K562 (cell line): ENCODE results near the gene PGAP3. TPM values are rescaled to one million over a fixed set of nuclear protein-coding genes. Genes with fewer than 3 reads are reported as not detected.

ENCODE experiments used
- ATAC-seq: fragments of 200-7000 bp; cut with Tn5 transposase; 3 replicates; pipeline ENCODE4 v1.9.1; 2020; ENCODE audit warnings: moderate library complexity
- BruUV-seq: library from RNA; stranded (reverse); fragments of 400-500 nt; replicated peaks from 2 replicates; lab custom pipeline; 2021; lab: Mats Ljungman, UMichigan
- CTCF ChIA-PET: fragments of 300-600 bp; formaldehyde crosslinking; extraction: SDS; loops from one replicate; lab custom pipeline; 2021; ENCODE audit warnings: low intra/inter-chr PET ratio; lab: Yijun Ruan, JAX
- POLR2A ChIA-PET: fragments of 300-600, 350-650 bp; sonication (Branson Sonifier 250); formaldehyde crosslinking; extraction: SDS; loops from one replicate; lab custom pipeline; 2021; ENCODE audit warnings: antibody characterized with exemption, inconsistent platforms; lab: Yijun Ruan, JAX
- DNase-seq, 4 experiments: peaks; one replicate each; pipeline versions ENCODE4 v3.0.0 to v3.0.0-alpha.2; 2011 to 2018; ENCODE audit warnings: low spot score in 3 of 4, mixed read lengths in 3 of 4; ENCODE audit errors: extremely low read depth in 1 of 4
- FAIRE-seq: peaks from 2 replicates; lab custom pipeline; 2011; peaks lifted over from hg19 to GRCh38; lab: Jason Lieb, UNC
- H2AFZ ChIP-seq: 2 replicates; pipeline ENCODE4 v1.6.0; 2011; ENCODE audit warnings: low read depth, low read length, control low read depth, inconsistent platforms
- H3K27ac ChIP-seq: fragments of 200-600 bp; 3 replicates; pipeline ENCODE4 v1.8.0; 2011; ENCODE audit warnings: low read depth, mild to moderate bottlenecking, control low read depth, inconsistent platforms, low read length, moderate library complexity, mixed read lengths; ENCODE audit errors: extremely low read depth
- H3K27me3 ChIP-seq, 2 experiments: fragments of 300-600 bp in 1 of 2; 2 replicates in 1 of 2; 3 replicates in 1 of 2; pipeline versions ENCODE4 v1.6.0 to v1.8.0; 2011; ENCODE audit warnings: inconsistent platforms in 2 of 2, low read length in 2 of 2, mild to moderate bottlenecking in 1 of 2, mixed read lengths in 1 of 2, moderate library complexity in 1 of 2; ENCODE audit not compliant: control insufficient read depth in 2 of 2, insufficient read depth in 2 of 2
- H3K36me3 ChIP-seq: fragments of 300-600 bp; 3 replicates; pipeline ENCODE4 v1.8.0; 2011; ENCODE audit warnings: mild to moderate bottlenecking, low read length, inconsistent platforms; ENCODE audit not compliant: control insufficient read depth, insufficient read depth
- H3K4me1 ChIP-seq, 2 experiments: fragments of 200-600 bp in 1 of 2; replicated peaks in 1 of 2; 2 replicates in 1 of 2; 3 replicates in 1 of 2; pipeline versions ENCODE4 v1.5.1 to v1.8.0; 2011; ENCODE audit warnings: inconsistent platforms in 2 of 2, low read length in 2 of 2, mild to moderate bottlenecking in 1 of 2, mixed read lengths in 1 of 2, moderate library complexity in 1 of 2; ENCODE audit not compliant: control insufficient read depth in 2 of 2, insufficient read depth in 2 of 2
- H3K4me2 ChIP-seq: 2 replicates; pipeline ENCODE4 v1.6.1; 2011; ENCODE audit warnings: low read length, control low read depth, inconsistent platforms, mixed read lengths; ENCODE audit not compliant: insufficient read depth
- H3K4me3 ChIP-seq: fragments of 200-600 bp; sonication (generic), shearing (Covaris generic); 2 replicates; pipeline ENCODE4 v1.5.1; 2016; ENCODE audit warnings: control low read depth, inconsistent platforms
- H3K79me2 ChIP-seq: fragments of 200-600 bp; 3 replicates; pipeline ENCODE4 v1.8.0; 2011; ENCODE audit warnings: low read length, inconsistent platforms; ENCODE audit not compliant: control insufficient read depth, insufficient read depth
- H3K9ac ChIP-seq, 2 experiments: 2 replicates each; pipeline versions ENCODE4 v1.6.0 to v1.6.1; 2011; ENCODE audit warnings: low read depth in 2 of 2, low read length in 2 of 2, control low read depth in 1 of 2, inconsistent platforms in 1 of 2, mild to moderate bottlenecking in 1 of 2, mixed read lengths in 1 of 2; ENCODE audit not compliant: insufficient read depth in 1 of 2
- H3K9me1 ChIP-seq: one replicate; pipeline ENCODE4 v1.6.0; 2011; ENCODE audit warnings: inconsistent platforms, mild to moderate bottlenecking, low read length, moderate library complexity; ENCODE audit not compliant: control insufficient read depth, insufficient read depth
- H3K9me3 ChIP-seq: replicated peaks from 2 replicates; pipeline ENCODE4 v1.5.1; 2011; ENCODE audit warnings: low read depth, low read length, inconsistent platforms; ENCODE audit not compliant: control insufficient read depth, insufficient read depth
- H4K20me1 ChIP-seq: replicated peaks from 2 replicates; pipeline ENCODE4 v1.6.1; 2011; ENCODE audit warnings: low read length, inconsistent platforms, mixed read lengths; ENCODE audit not compliant: control insufficient read depth, insufficient read depth
- POLR3A ChIP-seq: IDR thresholded peaks from 2 replicates; pipeline ENCODE4 v1.6.1; 2011; ENCODE audit warnings: borderline replicate concordance, mild to moderate bottlenecking, moderate library complexity; ENCODE audit not compliant: insufficient read length, insufficient read depth; ENCODE audit errors: extremely low read depth
- SETDB1 ChIP-seq: IDR thresholded peaks from one replicate; pipeline ENCODE4 v1.6.1; 2012; ENCODE audit warnings: low read length, control low read depth, inconsistent platforms
- SMAD1 ChIP-seq: fragments of 150-350 bp; IDR thresholded peaks from 2 replicates; pipeline ENCODE4 v1.6.1; 2014; ENCODE audit warnings: low read length, low read depth; ENCODE audit not compliant: partially characterized antibody
- SRSF7 ChIP-seq: fragments of 200-400 bp; formaldehyde crosslinking; optimal IDR thresholded peaks from 2 replicates; pipeline ENCODE3; 2017; ENCODE audit warnings: mild to moderate bottlenecking, low read depth, low read length
- ZNF174 ChIP-seq: fragments of 250-450 bp; sonication (Bioruptor Pico); IDR thresholded peaks from 2 replicates; pipeline ENCODE4 v1.4.0; 2020; ENCODE audit warnings: mild to moderate bottlenecking
- ZNF561 ChIP-seq: fragments of 450-650 bp; formaldehyde crosslinking; conservative IDR thresholded peaks from 2 replicates; pipeline ENCODE4 v1.4.0; 2020; ENCODE audit warnings: mild to moderate bottlenecking, moderate library complexity
- ZNF785 ChIP-seq: fragments of 250-450 bp; sonication (Bioruptor Pico); IDR thresholded peaks from 2 replicates; pipeline ENCODE4 v1.4.0; 2020; ENCODE audit warnings: mild to moderate bottlenecking
- WGBS: fragments of 100-300 bp; shearing (Covaris generic); methylation state at CpG from one replicate; pipeline ENCODE4 v1.1.6; 2016; ENCODE audit warnings: low coverage, mixed read lengths; ENCODE audit not compliant: insufficient coverage; ENCODE audit errors: missing lambda C conversion rate; 5-methylcytosine and 5-hydroxymethylcytosine counted together
- in situ Hi-C: fragments of 300-500 bp; cut with MboI; formaldehyde crosslinking; loops from 4 replicates; pipeline ENCODE4 v1.15.0; 2018; ENCODE audit warnings: inconsistent platforms, mixed read lengths
- intact Hi-C: fragments of 100-400 bp; cut with micrococcal nuclease; formaldehyde crosslinking; loops from 2 replicates; pipeline ENCODE4 v1.14.2; 2022
- polyA plus RNA-seq, 8 experiments: library from polyadenylated mRNA; depleted of rRNA in 4 of 8; stranded (reverse) in 5 of 8; unstranded in 3 of 8; fragments of >200 nt; fragmentation: Nextera tagmentation in 2 of 8; fragmentation: Illumina TruSeq in 1 of 8; extraction: Ambion mirVana in 2 of 8; extraction: Trizol in 1 of 8; gene quantifications; 2 replicates each; pipeline versions ENCODE4 v1.2.1 to v1.2.3, GENCODE V29; 2011 to 2014; ENCODE audit warnings: inconsistent platforms in 1 of 8, missing spikeins in 1 of 8
- total RNA-seq, 7 experiments: library from RNA; depleted of rRNA in 6 of 7; stranded (reverse); fragments of >200 nt in 6 of 7; fragmentation: Illumina TruSeq in 2 of 7; extraction: Trizol in 2 of 7; gene quantifications; 2 replicates each; pipeline versions ENCODE4 v1.2.1 to v1.2.3, GENCODE V29; 2011 to 2021; ENCODE audit warnings: low replicate concordance in 1 of 7
- TF ChIP-seq, protein P1 (sequence below): fragments of 250-450 bp; sonication (Bioruptor Pico); IDR thresholded peaks from 2 replicates; pipeline ENCODE4 v1.5.0; 2022; ENCODE audit warnings: mild to moderate bottlenecking
- TF ChIP-seq, protein P2 (sequence below): fragments of 150-350 bp; conservative IDR thresholded peaks from 2 replicates; pipeline ENCODE4 v1.6.1; 2014; ENCODE audit warnings: low read length
- TF ChIP-seq, protein P3 (sequence below): fragments of 250-450 bp; sonication (Bioruptor Pico); IDR thresholded peaks from 2 replicates; pipeline ENCODE4 v1.9.0; 2021; ENCODE audit warnings: mild to moderate bottlenecking, inconsistent platforms

The PGAP3 gene
- total and polyA plus RNA-seq, 9 of the 15 experiments (the other 6 are each of a cell fraction or from before 2014, with no cell fraction given), result 0.38 to 9.4 (median 4.5) TPM

DNA sequence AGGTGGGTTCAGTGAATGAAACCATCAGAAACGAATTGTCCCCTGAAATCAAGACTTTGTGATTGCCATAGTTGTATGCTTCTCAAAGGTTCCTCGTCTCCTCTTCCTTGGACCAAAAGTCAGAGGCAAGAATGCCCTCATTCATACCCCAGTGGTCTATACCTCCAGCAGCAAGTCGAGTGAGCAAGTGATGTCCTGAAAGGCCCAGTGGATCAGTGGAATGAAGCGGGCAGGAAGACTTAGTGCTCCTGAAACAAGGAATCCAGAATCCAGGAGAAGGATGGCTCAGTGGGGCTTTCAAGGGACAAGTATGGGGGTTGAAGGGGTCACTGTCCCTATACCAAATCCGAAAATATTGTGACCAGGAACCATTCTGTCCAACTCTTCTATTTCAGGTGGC lies 6.7 kb upstream of the PGAP3 start:
- Histone ChIP-seq H3K27me3 (no peaks in the 10 kb centered on the region), H3K4me2 (no peak overlapping the region), H3K4me1 (peaks cover 0 to 4% of the 10 kb centered on the region in 2 experiments; a peak in 2 of 5 replicates), H4K20me1 (no peaks in the 10 kb centered on the region), H3K9ac (no peak overlapping the region; a peak in 1 of 4 replicates), H3K9me3 (no peaks in the 10 kb centered on the region), H3K36me3 (no peaks in the 10 kb centered on the region; the same call in 2 of the 3 replicates), H3K9me1 (no peaks in the 10 kb centered on the region), H3K4me3 (no peak overlapping the region), H3K79me2 (no peaks in the 10 kb centered on the region), H2AFZ (no peak overlapping the region), H3K27ac (no peak overlapping the region)
- TF ChIP-seq SRSF7 (no peak), POLR3A (no peak), ZNF785 (CRISPR knock-in tag) (no peak), ZNF561 (CRISPR knock-in tag) (no peak), SMAD1 (no peak), SETDB1 (no peak), ZNF174 (CRISPR knock-in tag) (no peak)
- TF ChIP-seq, protein P1, sequence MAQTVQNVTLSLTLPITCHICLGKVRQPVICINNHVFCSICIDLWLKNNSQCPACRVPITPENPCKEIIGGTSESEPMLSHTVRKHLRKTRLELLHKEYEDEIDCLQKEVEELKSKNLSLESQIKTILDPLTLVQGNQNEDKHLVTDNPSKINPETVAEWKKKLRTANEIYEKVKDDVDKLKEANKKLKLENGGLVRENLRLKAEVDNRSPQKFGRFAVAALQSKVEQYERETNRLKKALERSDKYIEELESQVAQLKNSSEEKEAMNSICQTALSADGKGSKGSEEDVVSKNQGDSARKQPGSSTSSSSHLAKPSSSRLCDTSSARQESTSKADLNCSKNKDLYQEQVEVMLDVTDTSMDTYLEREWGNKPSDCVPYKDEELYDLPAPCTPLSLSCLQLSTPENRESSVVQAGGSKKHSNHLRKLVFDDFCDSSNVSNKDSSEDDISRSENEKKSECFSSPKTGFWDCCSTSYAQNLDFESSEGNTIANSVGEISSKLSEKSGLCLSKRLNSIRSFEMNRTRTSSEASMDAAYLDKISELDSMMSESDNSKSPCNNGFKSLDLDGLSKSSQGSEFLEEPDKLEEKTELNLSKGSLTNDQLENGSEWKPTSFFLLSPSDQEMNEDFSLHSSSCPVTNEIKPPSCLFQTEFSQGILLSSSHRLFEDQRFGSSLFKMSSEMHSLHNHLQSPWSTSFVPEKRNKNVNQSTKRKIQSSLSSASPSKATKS (CRISPR knock-in tag), result no peak
- TF ChIP-seq, protein P2, sequence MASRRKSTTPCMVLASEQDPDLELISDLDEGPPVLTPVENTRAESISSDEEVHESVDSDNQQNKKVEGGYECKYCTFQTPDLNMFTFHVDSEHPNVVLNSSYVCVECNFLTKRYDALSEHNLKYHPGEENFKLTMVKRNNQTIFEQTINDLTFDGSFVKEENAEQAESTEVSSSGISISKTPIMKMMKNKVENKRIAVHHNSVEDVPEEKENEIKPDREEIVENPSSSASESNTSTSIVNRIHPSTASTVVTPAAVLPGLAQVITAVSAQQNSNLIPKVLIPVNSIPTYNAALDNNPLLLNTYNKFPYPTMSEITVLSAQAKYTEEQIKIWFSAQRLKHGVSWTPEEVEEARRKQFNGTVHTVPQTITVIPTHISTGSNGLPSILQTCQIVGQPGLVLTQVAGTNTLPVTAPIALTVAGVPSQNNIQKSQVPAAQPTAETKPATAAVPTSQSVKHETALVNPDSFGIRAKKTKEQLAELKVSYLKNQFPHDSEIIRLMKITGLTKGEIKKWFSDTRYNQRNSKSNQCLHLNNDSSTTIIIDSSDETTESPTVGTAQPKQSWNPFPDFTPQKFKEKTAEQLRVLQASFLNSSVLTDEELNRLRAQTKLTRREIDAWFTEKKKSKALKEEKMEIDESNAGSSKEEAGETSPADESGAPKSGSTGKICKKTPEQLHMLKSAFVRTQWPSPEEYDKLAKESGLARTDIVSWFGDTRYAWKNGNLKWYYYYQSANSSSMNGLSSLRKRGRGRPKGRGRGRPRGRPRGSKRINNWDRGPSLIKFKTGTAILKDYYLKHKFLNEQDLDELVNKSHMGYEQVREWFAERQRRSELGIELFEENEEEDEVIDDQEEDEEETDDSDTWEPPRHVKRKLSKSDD, result no peak
- TF ChIP-seq, protein P3, sequence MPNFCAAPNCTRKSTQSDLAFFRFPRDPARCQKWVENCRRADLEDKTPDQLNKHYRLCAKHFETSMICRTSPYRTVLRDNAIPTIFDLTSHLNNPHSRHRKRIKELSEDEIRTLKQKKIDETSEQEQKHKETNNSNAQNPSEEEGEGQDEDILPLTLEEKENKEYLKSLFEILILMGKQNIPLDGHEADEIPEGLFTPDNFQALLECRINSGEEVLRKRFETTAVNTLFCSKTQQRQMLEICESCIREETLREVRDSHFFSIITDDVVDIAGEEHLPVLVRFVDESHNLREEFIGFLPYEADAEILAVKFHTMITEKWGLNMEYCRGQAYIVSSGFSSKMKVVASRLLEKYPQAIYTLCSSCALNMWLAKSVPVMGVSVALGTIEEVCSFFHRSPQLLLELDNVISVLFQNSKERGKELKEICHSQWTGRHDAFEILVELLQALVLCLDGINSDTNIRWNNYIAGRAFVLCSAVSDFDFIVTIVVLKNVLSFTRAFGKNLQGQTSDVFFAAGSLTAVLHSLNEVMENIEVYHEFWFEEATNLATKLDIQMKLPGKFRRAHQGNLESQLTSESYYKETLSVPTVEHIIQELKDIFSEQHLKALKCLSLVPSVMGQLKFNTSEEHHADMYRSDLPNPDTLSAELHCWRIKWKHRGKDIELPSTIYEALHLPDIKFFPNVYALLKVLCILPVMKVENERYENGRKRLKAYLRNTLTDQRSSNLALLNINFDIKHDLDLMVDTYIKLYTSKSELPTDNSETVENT (CRISPR knock-in tag), result no peak
- 50% methylated on average over 4 of the region's 5 CpGs for WGBS
- intact Hi-C loops (no loop called here), in situ Hi-C loops (no loop called here)
- POLR2A ChIA-PET, result interaction anchor here (0.7 to 1.9 kb wide), 5 partner anchors 11 to 87 kb away, joined by 3 to 6 read pairs (median 4); partner anchors contain the start of gene NEUROD2
- no peak for DNase-seq
- ATAC-seq, result no peak
- peak; percentile 15 for FAIRE-seq
- CTCF ChIA-PET, result interaction anchor here (0.6 kb wide), 1 partner anchor 87 kb away, joined by 3 read pairs; no protein-coding TSS in a partner anchor
- no TSS peak for BruUV-seq
